GM18907 (cell line): Measurements from ENCODE around the gene JAG2.

Experiments
- ATAC-seq: cut with Tn5 transposase; IDR thresholded peaks from one replicate; pipeline ENCODE4 v1.9.1; 2021; ENCODE audit warnings: mild to moderate bottlenecking, moderate library complexity; ENCODE audit not compliant: unreplicated experiment

JAG2 gene

DNA sequence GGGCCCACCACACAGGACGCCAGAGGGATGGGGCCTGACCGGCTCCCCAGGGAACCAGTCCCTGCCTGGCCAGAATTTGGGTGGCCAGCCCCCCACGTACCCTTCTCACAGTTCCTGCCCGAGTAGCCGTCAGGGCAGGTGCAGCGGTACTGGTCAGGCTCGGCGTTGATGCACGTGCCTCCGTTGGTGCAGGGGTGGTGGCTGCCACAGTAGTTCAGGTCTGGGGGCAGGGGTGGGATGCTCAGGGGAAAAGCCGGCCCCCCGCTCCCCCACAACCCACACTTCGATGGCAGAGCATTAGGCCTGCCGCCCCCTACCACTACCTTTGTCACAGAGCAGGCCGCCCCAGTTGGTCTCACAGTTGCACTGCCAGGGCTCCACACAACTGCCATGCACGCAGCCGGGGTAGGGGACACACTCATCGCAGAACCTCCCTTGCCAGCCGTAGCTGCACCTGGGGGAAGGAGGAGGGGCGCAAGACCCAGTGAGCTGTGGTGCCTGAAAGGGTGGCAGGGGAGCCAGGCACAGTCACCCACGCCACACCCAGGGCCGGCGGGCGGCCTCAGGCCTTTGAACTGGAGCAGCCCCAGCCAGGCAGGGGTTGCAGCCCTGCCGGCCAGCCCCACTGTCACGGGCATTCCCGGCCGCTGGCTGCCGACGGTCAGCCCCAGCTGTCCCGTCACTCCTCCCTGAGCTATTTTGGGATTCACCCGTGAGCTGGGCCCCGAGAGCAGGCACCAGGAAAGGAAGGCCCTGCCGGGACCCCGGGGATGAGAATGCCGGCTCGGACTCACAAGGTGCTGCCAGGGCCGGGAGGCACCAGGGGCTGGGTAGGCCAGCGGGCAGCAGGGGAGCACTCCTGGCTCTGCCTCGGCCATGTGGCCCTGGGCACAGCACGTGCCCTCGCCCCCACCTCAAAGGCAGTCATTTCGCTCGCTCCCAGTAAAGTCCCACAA is 16.5 kb downstream of the JAG2 start:
- ATAC-seq = no peak

- no peak for ATAC-seq
Observed at GRCh38 chr14:105151084-105151837, 17.3 kb downstream of the JAG2 start.

- ATAC-seq = no peak
Observed at GRCh38 chr14:105150368-105151083, 18.1 kb downstream of the JAG2 start.

GRCh38 chr14:105150026-105150367 is 18.6 kb downstream of the JAG2 start:
- no peak for ATAC-seq

GRCh38 chr14:105149146-105149781 is 19.3 kb downstream of the JAG2 start:
- no peak for ATAC-seq

GRCh38 chr14:105148604-105149145 is 19.9 kb downstream of the JAG2 start:
- ATAC-seq = no peak

- no peak for ATAC-seq
Observed at GRCh38 chr14:105147671-105148603, 20.6 kb downstream of the JAG2 start.

DNA sequence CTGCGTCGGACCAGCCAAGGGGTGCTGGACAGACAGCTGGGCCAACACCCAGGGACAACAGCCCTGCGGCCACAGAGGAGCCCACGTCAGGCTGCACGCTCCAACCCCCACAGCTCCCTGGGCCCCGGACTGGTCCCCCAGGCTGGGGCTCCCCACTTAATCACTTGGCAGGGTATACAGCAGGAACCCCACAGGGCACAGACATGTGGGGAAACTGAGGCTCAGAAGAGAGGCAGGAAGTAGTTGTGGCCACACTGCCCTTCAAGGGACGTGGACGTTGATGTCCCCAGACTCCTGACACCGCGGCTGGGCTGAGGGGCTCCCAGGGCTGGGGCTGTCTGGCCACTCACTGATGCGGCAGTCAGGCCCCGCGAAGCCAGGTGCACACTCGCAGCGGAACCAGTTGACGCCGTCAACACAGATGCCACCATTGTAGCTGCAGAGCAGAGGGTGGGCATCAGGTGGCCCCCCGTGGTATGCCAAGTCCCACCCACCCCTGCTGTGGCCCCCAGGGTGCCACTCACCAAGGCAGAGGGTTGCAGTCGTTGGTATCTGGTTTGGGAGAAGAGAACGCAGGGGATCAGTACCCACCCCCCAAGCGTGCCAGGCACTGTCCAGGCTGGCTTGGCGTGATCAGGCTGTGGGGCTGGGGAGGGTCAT is 21.5 kb downstream of the JAG2 start:
- ATAC-seq = no peak

- no peak for ATAC-seq
Observed at GRCh38 chr14:105146181-105146975, 22.2 kb downstream of the JAG2 start.

- ATAC-seq = no peak
Observed at GRCh38 chr14:105145381-105146180, 23.0 kb downstream of the JAG2 start.

GRCh38 chr14:105144666-105145380 is 23.8 kb downstream of the JAG2 start:
- no peak for ATAC-seq

GRCh38 chr14:105144026-105144665 is 24.4 kb downstream of the JAG2 start:
- ATAC-seq = no peak

- ATAC-seq = no peak
Observed at GRCh38 chr14:105143451-105144025, 25.0 kb downstream of the JAG2 start.

- no peak for ATAC-seq
Observed at GRCh38 chr14:105142651-105143450, 25.7 kb downstream of the JAG2 start.
